ENCODE results near the gene FSCN2. TPM values are rescaled to one million over a fixed set of nuclear protein-coding genes. Genes with fewer than 3 reads are reported as not detected.

Gene FSCN2
- total RNA-seq, 1 donor from 2014 or later: 6.6 TPM

GRCh38 chr17:81481073-81481799, 46.9 kb upstream of the FSCN2 start:
- H3K27ac ChIP-seq: no peak overlapping the region
- peaks cover 39% of the 10 kb centered on the region for H3K4me1 ChIP-seq
- H3K36me3 ChIP-seq: no peaks in the 10 kb centered on the region
- no peaks in the 10 kb centered on the region for H3K27me3 ChIP-seq
- no peaks in the 10 kb centered on the region for H3K9me3 ChIP-seq
- TF ChIP-seq POLR2A (IDR thresholded peaks at IDR 0.05): no peak
- TF ChIP-seq CTCF (IDR thresholded peaks at IDR 0.05): no peak
- TF ChIP-seq POLR2AphosphoS5 (IDR thresholded peaks at IDR 0.05; ENCODE audit: insufficient read depth in 1 of 2, low read depth in 1 of 2): no peak
- intact Hi-C loops (cut with DNase I): loop anchor here (2.0 kb wide), 2 partner anchors 82 to 134 kb away; no protein-coding TSS in a partner anchor
- H3K4me3 ChIP-seq: peak overlapping the region; percentile 35 to 36
- DNase-seq (ENCODE audit: extremely low spot score in 2 of 2): no peak

GRCh38 chr17:81481815-81482505, 46.2 kb upstream of the FSCN2 start:
- no peaks in the 10 kb centered on the region for H3K27me3 ChIP-seq
- intact Hi-C loops (cut with DNase I): loop anchor here (2.0 kb wide), 3 partner anchors 83 to 227 kb away; no protein-coding TSS in a partner anchor
- peaks cover 39% of the 10 kb centered on the region for H3K4me1 ChIP-seq
- no peaks in the 10 kb centered on the region for H3K36me3 ChIP-seq
- peak overlapping the region; percentile 35 to 36 for H3K4me3 ChIP-seq
- H3K27ac ChIP-seq: no peak overlapping the region
- TF ChIP-seq POLR2AphosphoS5 (IDR thresholded peaks at IDR 0.05; ENCODE audit: insufficient read depth in 1 of 2, low read depth in 1 of 2): no peak
- no peak for TF ChIP-seq CTCF (IDR thresholded peaks at IDR 0.05)
- no peak for TF ChIP-seq POLR2A (IDR thresholded peaks at IDR 0.05)
- no peak for DNase-seq (ENCODE audit: extremely low spot score in 2 of 2)
- no peaks in the 10 kb centered on the region for H3K9me3 ChIP-seq

GRCh38 chr17:81482673-81483072, 45.5 kb upstream of the FSCN2 start:
- TF ChIP-seq CTCF (IDR thresholded peaks at IDR 0.05): no peak
- TF ChIP-seq POLR2A (IDR thresholded peaks at IDR 0.05): no peak
- TF ChIP-seq POLR2AphosphoS5 (IDR thresholded peaks at IDR 0.05; ENCODE audit: insufficient read depth in 1 of 2, low read depth in 1 of 2): no peak
- no peaks in the 10 kb centered on the region for H3K9me3 ChIP-seq
- DNase-seq (ENCODE audit: extremely low spot score in 2 of 2): no peak
- H3K27me3 ChIP-seq: no peaks in the 10 kb centered on the region
- H3K4me1 ChIP-seq: peaks cover 44% of the 10 kb centered on the region
- no peaks in the 10 kb centered on the region for H3K36me3 ChIP-seq
- H3K4me3 ChIP-seq: no peak overlapping the region
- H3K27ac ChIP-seq: no peak overlapping the region
- intact Hi-C loops (cut with DNase I): loop anchor here (2.0 kb wide), 1 partner anchor 228 kb away; no protein-coding TSS in a partner anchor

- peaks cover 48% of the 10 kb centered on the region for H3K4me1 ChIP-seq
Measured at GRCh38 chr17:81483085-81483861, 44.9 kb upstream of the FSCN2 start.

More at GRCh38 chr17:81483085-81483861, 44.9 kb upstream of the FSCN2 start:
- TF ChIP-seq POLR2A (IDR thresholded peaks at IDR 0.05): no peak
- no peak for TF ChIP-seq POLR2AphosphoS5 (IDR thresholded peaks at IDR 0.05; ENCODE audit: insufficient read depth in 1 of 2, low read depth in 1 of 2)
- no peak for TF ChIP-seq CTCF (IDR thresholded peaks at IDR 0.05)
- Histone ChIP-seq H3K9me3 (no peaks in the 10 kb centered on the region), H3K36me3 (no peaks in the 10 kb centered on the region), H3K4me3 (peak overlapping the region; percentile 38 to 50), H3K27ac (no peak overlapping the region), H3K27me3 (no peaks in the 10 kb centered on the region)
- no peak for DNase-seq (ENCODE audit: extremely low spot score in 2 of 2)
- intact Hi-C loops (cut with DNase I): loop anchor here (2.0 kb wide), 1 partner anchor 228 kb away; no protein-coding TSS in a partner anchor
